GM21717 (cell line): ENCODE measurements around the gene FRMD4B.
"Not testable (repeated sequence)": the region's sequence is repeated elsewhere in the genome, so short reads cannot be mapped to it uniquely, and the experiment has no call there.

ENCODE experiments used
- ATAC-seq: cut with Tn5 transposase; IDR thresholded peaks from one replicate; pipeline ENCODE4 v1.9.1; 2021; ENCODE audit warnings: mild to moderate bottlenecking, moderate library complexity; ENCODE audit not compliant: unreplicated experiment

The FRMD4B gene

GRCh38 chr3:69292185-69292584 lies 93.7 kb downstream of the FRMD4B start:
- ATAC-seq: no peak

GRCh38 chr3:69290430-69290829 lies 95.5 kb downstream of the FRMD4B start:
- no peak for ATAC-seq

GRCh38 chr3:69290006-69290405 lies 95.9 kb downstream of the FRMD4B start:
- no peak for ATAC-seq

- peak; percentile 94 for ATAC-seq
These were observed 97.6 kb downstream of the FRMD4B start for GRCh38 chr3:69288161-69288895.

- no peak for ATAC-seq
These were observed 101.8 kb downstream of the FRMD4B start for GRCh38 chr3:69283913-69284611.

GRCh38 chr3:69283496-69283895 lies 102.4 kb downstream of the FRMD4B start:
- ATAC-seq: no peak

GRCh38 chr3:69282181-69282580 lies 103.7 kb downstream of the FRMD4B start:
- ATAC-seq: no peak

GRCh38 chr3:69277403-69277802 lies 108.5 kb downstream of the FRMD4B start:
- not testable (repeated sequence) for ATAC-seq

GRCh38 chr3:69276884-69277283 lies 109.0 kb downstream of the FRMD4B start:
- ATAC-seq: no peak

- ATAC-seq: not testable (repeated sequence)
These were observed 109.7 kb downstream of the FRMD4B start for GRCh38 chr3:69276191-69276590.

- no peak for ATAC-seq
These were observed 112.0 kb downstream of the FRMD4B start for GRCh38 chr3:69273896-69274295.

GRCh38 chr3:69272556-69272955 lies 113.3 kb downstream of the FRMD4B start:
- no peak for ATAC-seq

- no peak for ATAC-seq
These were observed 114.8 kb downstream of the FRMD4B start for GRCh38 chr3:69271098-69271497.

- ATAC-seq: no peak
These were observed 119.3 kb downstream of the FRMD4B start for GRCh38 chr3:69266585-69266984.

- ATAC-seq: not testable (repeated sequence)
These were observed 119.8 kb downstream of the FRMD4B start for GRCh38 chr3:69266071-69266470.

GRCh38 chr3:69260843-69261405 lies 125.0 kb downstream of the FRMD4B start:
- ATAC-seq: not testable (repeated sequence)

- no peak for ATAC-seq
These were observed 125.6 kb downstream of the FRMD4B start for GRCh38 chr3:69260216-69260787.

- no peak for ATAC-seq
These were observed 126.8 kb downstream of the FRMD4B start for GRCh38 chr3:69259125-69259524.

GRCh38 chr3:69255928-69256327 lies 130.0 kb downstream of the FRMD4B start:
- no peak for ATAC-seq

GRCh38 chr3:69254351-69254750 lies 131.5 kb downstream of the FRMD4B start:
- ATAC-seq: no peak

GRCh38 chr3:69252631-69253030 lies 133.3 kb downstream of the FRMD4B start:
- no peak for ATAC-seq

- ATAC-seq: no peak
These were observed 133.7 kb downstream of the FRMD4B start for GRCh38 chr3:69252141-69252540.
